HG02943 (cell line): ENCODE measurements around the gene VAT1.

Source experiments
- ATAC-seq: cut with Tn5 transposase; IDR thresholded peaks from one replicate; pipeline ENCODE4 v1.9.1; 2021; ENCODE audit warnings: mild to moderate bottlenecking, low read depth, moderate library complexity; ENCODE audit not compliant: unreplicated experiment

Gene VAT1

GRCh38 chr17:43027091-43028032 lies 5.2 kb upstream of the VAT1 start:
- no peak for ATAC-seq

GRCh38 chr17:43026595-43026994 lies 4.4 kb upstream of the VAT1 start:
- ATAC-seq = no peak

- ATAC-seq = no peak
These were observed 3.8 kb upstream of the VAT1 start for GRCh38 chr17:43025766-43026537.

- ATAC-seq = no peak
These were observed 3.1 kb upstream of the VAT1 start for GRCh38 chr17:43025290-43025657.

- ATAC-seq = no peak
These were observed 2.5 kb upstream of the VAT1 start, which contains the start of gene RND2 for GRCh38 chr17:43024407-43025289. Gene RND2 (plus strand): TSS chr17:43025231. CDS start chr17:43025348, 117 bp downstream.

GRCh38 chr17:43020789-43021740 lies 1.1 kb downstream of the VAT1 start:
- no peak for ATAC-seq

GRCh38 chr17:43020030-43020621 lies 2.1 kb downstream of the VAT1 start:
- ATAC-seq = no peak

GRCh38 chr17:43019418-43019817 lies 2.8 kb downstream of the VAT1 start:
- ATAC-seq = no peak

GRCh38 chr17:43018932-43019331 lies 3.3 kb downstream of the VAT1 start:
- no peak for ATAC-seq

- no peak for ATAC-seq
These were observed 4.0 kb downstream of the VAT1 start for GRCh38 chr17:43018008-43018853.

GRCh38 chr17:43016216-43016615 lies 6.0 kb downstream of the VAT1 start:
- no peak for ATAC-seq

- ATAC-seq = no peak
These were observed 6.6 kb downstream of the VAT1 start for GRCh38 chr17:43015579-43015978.

GRCh38 chr17:43014649-43015542 lies 7.3 kb downstream of the VAT1 start:
- ATAC-seq = no peak

GRCh38 chr17:43014020-43014648 lies 8.1 kb downstream of the VAT1 start:
- ATAC-seq = no peak

- ATAC-seq = no peak
These were observed 8.9 kb downstream of the VAT1 start for GRCh38 chr17:43013296-43013695.

GRCh38 chr17:43011728-43012472 lies 10.3 kb downstream of the VAT1 start:
- ATAC-seq = no peak
